Thoracic aorta (tissue), 2 donors: ENCODE measurements around the gene PRTN3. TPM values are rescaled to one million over a fixed set of nuclear protein-coding genes. Genes with fewer than 3 reads are reported as not detected.

ENCODE experiments used
- ATAC-seq: fragments of 150-250 bp; one replicate; pipeline ENCODE4 v1.8.0; 2017; ENCODE audit warnings: low read depth; ENCODE audit not compliant: insufficient number of reproducible peaks, low FRiP score
- DNase-seq: peaks from one replicate; pipeline ENCODE4 v3.0.0-alpha.2; 2020; ENCODE audit warnings: low spot score
- H3K27ac ChIP-seq, 2 donors: fragments of 200-600 bp; sonication (generic); 1 replicate in 1 of 2; 2 replicates in 1 of 2; pipeline ENCODE4 v1.5.1; 2016; ENCODE audit warnings: mild to moderate bottlenecking in 2 of 2, moderate library complexity in 2 of 2
- H3K27me3 ChIP-seq: fragments of 200-600 bp; sonication (generic); replicated peaks from 2 replicates; pipeline ENCODE4 v1.6.0; 2016; ENCODE audit warnings: mild to moderate bottlenecking; ENCODE audit not compliant: insufficient read depth
- H3K36me3 ChIP-seq: fragments of 200-600 bp; sonication (generic); one replicate; pipeline ENCODE4 v1.5.1; 2016
- H3K4me1 ChIP-seq, 2 donors: fragments of 200-600 bp; sonication (generic); 1 replicate in 1 of 2; 2 replicates in 1 of 2; pipeline versions ENCODE4 v1.5.1 to v1.6.0; 2016; ENCODE audit warnings: low read depth in 2 of 2, mild to moderate bottlenecking in 1 of 2; ENCODE audit not compliant: control insufficient read depth in 1 of 2
- H3K4me3 ChIP-seq: fragments of 200-600 bp; sonication (generic); 2 replicates; pipeline ENCODE4 v1.5.1; 2016; ENCODE audit warnings: mild to moderate bottlenecking
- H3K9me3 ChIP-seq: fragments of 200-600 bp; sonication (generic); 2 replicates; pipeline ENCODE4 v1.5.1; 2016
- CTCF ChIP-seq: fragments of 200-600 bp; sonication (generic); IDR thresholded peaks from one replicate; pipeline ENCODE4 v1.5.1; 2019; ENCODE audit warnings: antibody characterized with exemption
- total RNA-seq, 2 donors: library from RNA; depleted of rRNA; stranded (reverse); fragments of >200 nt; gene quantifications; one replicate each; pipeline versions ENCODE4 v1.1.0 to v1.2.3, GENCODE V29; 2016

Gene PRTN3
- total RNA-seq, 2 donors from 2014 or later: not detected

DNA sequence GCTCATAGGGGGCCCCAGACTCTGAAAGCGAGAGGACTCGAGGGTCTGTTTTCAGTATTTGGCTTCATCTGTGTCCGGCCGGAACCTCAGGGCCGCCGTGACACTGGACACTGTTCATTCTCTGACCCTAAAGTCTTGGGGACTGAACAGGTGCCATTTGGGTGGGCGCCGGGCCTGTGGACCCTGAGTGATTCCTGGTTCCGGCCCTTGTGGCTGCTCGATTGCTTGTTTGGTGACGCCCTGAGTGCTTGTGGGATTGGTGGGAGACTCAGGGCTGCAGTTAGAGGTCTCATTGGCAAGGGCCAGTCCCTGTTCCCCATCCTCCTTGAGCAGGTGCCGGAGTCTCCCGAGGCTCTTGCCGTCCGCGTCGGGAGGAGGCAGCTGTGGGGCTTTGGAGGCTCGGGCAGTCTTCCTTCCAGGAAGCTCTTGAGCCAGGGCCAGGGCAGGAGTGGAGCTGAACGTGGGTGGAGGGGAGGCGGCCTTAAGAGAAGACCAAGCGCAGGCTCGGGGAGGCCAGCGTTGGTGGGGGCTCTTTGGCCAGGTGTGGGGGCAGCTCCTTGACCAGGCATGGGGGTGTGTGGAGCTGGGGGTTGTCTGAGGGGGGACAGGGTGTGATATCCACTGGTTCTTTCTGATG, 38.8 kb upstream of the PRTN3 start:
- no peaks in the 10 kb centered on the region for H3K9me3 ChIP-seq
- TF ChIP-seq CTCF: no peak
- H3K36me3 ChIP-seq: peaks cover 35% of the 10 kb centered on the region
- peaks cover 37 to 50% of the 10 kb centered on the region in 2 donors for H3K4me1 ChIP-seq
- DNase-seq: no peak
- no peak for ATAC-seq
- H3K27me3 ChIP-seq: no peaks in the 10 kb centered on the region
- H3K4me3 ChIP-seq: peak overlapping the region; percentile 60
- peak overlapping the region; percentile 14 to 47 for H3K27ac ChIP-seq

- Histone ChIP-seq H3K36me3 (peaks cover 41% of the 10 kb centered on the region), H3K4me3 (peak overlapping the region; percentile 60), H3K4me1 (peaks cover 37 to 50% of the 10 kb centered on the region in 2 donors), H3K9me3 (no peaks in the 10 kb centered on the region), H3K27me3 (no peaks in the 10 kb centered on the region), H3K27ac (no peak overlapping the region)
- ATAC-seq (no peak), DNase-seq (no peak)
- no peak for TF ChIP-seq CTCF
Observed at GRCh38 chr19:802498-803098, 38.2 kb upstream of the PRTN3 start.

- H3K27me3 ChIP-seq: no peaks in the 10 kb centered on the region
- no peak for TF ChIP-seq CTCF
- no peaks in the 10 kb centered on the region for H3K9me3 ChIP-seq
- H3K4me1 ChIP-seq: peaks cover 37 to 50% of the 10 kb centered on the region in 2 donors
- peaks cover 46% of the 10 kb centered on the region for H3K36me3 ChIP-seq
- H3K4me3 ChIP-seq: no peak overlapping the region
- no peak for ATAC-seq
- no peak for DNase-seq
- no peak overlapping the region for H3K27ac ChIP-seq
Observed at GRCh38 chr19:803099-803561, 37.7 kb upstream of the PRTN3 start.

GRCh38 chr19:803686-804418, 36.9 kb upstream of the PRTN3 start:
- peaks cover 36 to 45% of the 10 kb centered on the region in 2 donors for H3K4me1 ChIP-seq
- no peaks in the 10 kb centered on the region for H3K9me3 ChIP-seq
- no peak overlapping the region for H3K27ac ChIP-seq
- peaks cover 53% of the 10 kb centered on the region for H3K36me3 ChIP-seq
- no peak for ATAC-seq
- TF ChIP-seq CTCF: no peak
- H3K27me3 ChIP-seq: no peaks in the 10 kb centered on the region
- DNase-seq: no peak
- H3K4me3 ChIP-seq: no peak overlapping the region
